H1 (cell line): ENCODE results near the gene FABP7. TPM values are rescaled to one million over a fixed set of nuclear protein-coding genes. Genes with fewer than 3 reads are reported as not detected.

Experiments used
- CTCF ChIA-PET: fragments of 300-600 bp; sonication (Branson Sonifier 250); formaldehyde crosslinking; loops from one replicate; lab custom pipeline; 2021; ENCODE audit not compliant: partially characterized antibody; lab: Charles Lee
- POLR2A ChIA-PET: fragments of 300-600 bp; sonication (Branson Sonifier 250); formaldehyde crosslinking; loops from one replicate; lab custom pipeline; 2021; ENCODE audit warnings: inconsistent platforms; ENCODE audit not compliant: partially characterized antibody; lab: Charles Lee
- DNase-seq, 2 experiments: peaks; one replicate each; pipeline versions ENCODE4 v3.0.0 to v3.0.0-alpha.2; 2010 to 2022; ENCODE audit warnings: low spot score in 2 of 2, low read depth in 1 of 2, mixed read lengths in 1 of 2
- FAIRE-seq: peaks from 2 replicates; lab custom pipeline; 2011; peaks lifted over from hg19 to GRCh38; lab: Jason Lieb, UNC
- H2AFZ ChIP-seq: 2 replicates; pipeline ENCODE4 v1.8.1; 2012; ENCODE audit warnings: low read length, inconsistent platforms
- H2AK5ac ChIP-seq: 2 replicates; pipeline ENCODE4 v1.6.1; 2013; ENCODE audit warnings: low read depth, low read length
- H2BK120ac ChIP-seq: replicated peaks from 2 replicates; pipeline ENCODE3; 2013; ENCODE audit warnings: low read depth, low read length, inconsistent platforms
- H2BK12ac ChIP-seq: 2 replicates; pipeline ENCODE4 v1.6.1; 2013; ENCODE audit warnings: low read depth, low read length
- H2BK15ac ChIP-seq: 2 replicates; pipeline ENCODE4 v1.6.1; 2013; ENCODE audit warnings: low read length
- H2BK20ac ChIP-seq: 2 replicates; pipeline ENCODE4 v1.6.1; 2013; ENCODE audit warnings: low read length
- H2BK5ac ChIP-seq: 2 replicates; pipeline ENCODE4 v1.6.1; 2013; ENCODE audit warnings: low read depth, low read length
- H3K14ac ChIP-seq: 2 replicates; pipeline ENCODE4 v1.6.1; 2013; ENCODE audit warnings: inconsistent platforms; ENCODE audit not compliant: insufficient read length
- H3K18ac ChIP-seq: 2 replicates; pipeline ENCODE4 v1.6.1; 2013; ENCODE audit warnings: low read length; ENCODE audit errors: extremely low read depth
- H3K23ac ChIP-seq: 2 replicates; pipeline ENCODE4 v1.6.1; 2013; ENCODE audit warnings: inconsistent platforms; ENCODE audit not compliant: insufficient read length
- H3K23me2 ChIP-seq: 2 replicates; pipeline ENCODE4 v1.6.1; 2013; ENCODE audit warnings: low read depth, low read length
- H3K27ac ChIP-seq: 2 replicates; pipeline ENCODE4 v1.6.1; 2011; ENCODE audit warnings: low read depth, low read length, inconsistent platforms
- H3K27me3 ChIP-seq, 4 experiments: replicated peaks in 1 of 4; 1 replicate in 1 of 4; 2 replicates in 3 of 4; pipeline versions ENCODE4 v1.6.1 to v1.8.1; 2011 to 2013; ENCODE audit warnings: low read length in 3 of 4, mild to moderate bottlenecking in 3 of 4, inconsistent platforms in 2 of 4, mixed read lengths in 2 of 4, moderate library complexity in 1 of 4; ENCODE audit not compliant: control insufficient read depth in 3 of 4, insufficient read depth in 3 of 4; ENCODE audit errors: extremely low read depth in 1 of 4
- H3K36me3 ChIP-seq, 4 experiments: 2 replicates each; pipeline versions ENCODE4 v1.6.1 to v1.8.1; 2011 to 2013; ENCODE audit warnings: mild to moderate bottlenecking in 4 of 4, low read length in 3 of 4, moderate library complexity in 2 of 4, control low read depth in 1 of 4, inconsistent platforms in 1 of 4; ENCODE audit not compliant: insufficient read depth in 4 of 4, control insufficient read depth in 2 of 4
- H3K4ac ChIP-seq: replicated peaks from 2 replicates; pipeline ENCODE3; 2013; ENCODE audit warnings: low read length, low read depth, mixed read lengths, inconsistent platforms; ENCODE audit not compliant: insufficient read length
- H3K4me1 ChIP-seq, 4 experiments: replicated peaks in 1 of 4; 1 replicate in 1 of 4; 2 replicates in 3 of 4; pipeline versions ENCODE4 v1.6.1 to v1.8.1; 2011 to 2013; ENCODE audit warnings: low read length in 3 of 4, inconsistent platforms in 2 of 4, mixed read lengths in 1 of 4; ENCODE audit not compliant: insufficient read depth in 4 of 4, control insufficient read depth in 3 of 4
- H3K4me2 ChIP-seq, 2 experiments: 2 replicates each; pipeline versions ENCODE4 v1.6.1 to v1.8.1; 2011 to 2013; ENCODE audit warnings: low read depth in 2 of 2, low read length in 2 of 2, control low read depth in 1 of 2, inconsistent platforms in 1 of 2, mild to moderate bottlenecking in 1 of 2; ENCODE audit not compliant: insufficient read depth in 1 of 2
- H3K4me3 ChIP-seq, 4 experiments: fragments of 200-600, 300-600 bp in 1 of 4; sonication (generic), shearing (Covaris generic), sonication (Bioruptor Twin) in 1 of 4; 2 replicates each; pipeline versions ENCODE4 v1.5.1 to v1.8.1; 2011 to 2016; ENCODE audit warnings: low read length in 4 of 4, low read depth in 3 of 4, control low read depth in 2 of 4, inconsistent platforms in 2 of 4, mild to moderate bottlenecking in 2 of 4, mixed read lengths in 1 of 4, moderate library complexity in 1 of 4; ENCODE audit not compliant: insufficient read depth in 2 of 4; ENCODE audit errors: extremely low read depth in 1 of 4
- H3K56ac ChIP-seq: replicated peaks from 2 replicates; pipeline ENCODE3; 2013; ENCODE audit warnings: low read depth, mild to moderate bottlenecking, mixed read lengths, low read length, inconsistent platforms; ENCODE audit not compliant: insufficient read length
- H3K79me1 ChIP-seq: 2 replicates; pipeline ENCODE4 v1.6.1; 2013; ENCODE audit warnings: low read depth, low read length, control low read depth
- H3K79me2 ChIP-seq, 2 experiments: 2 replicates each; pipeline versions ENCODE4 v1.6.1 to v1.8.1; 2012 to 2013; ENCODE audit warnings: low read length in 2 of 2, mild to moderate bottlenecking in 2 of 2, inconsistent platforms in 1 of 2; ENCODE audit not compliant: insufficient read depth in 2 of 2, control insufficient read depth in 1 of 2
- H3K9ac ChIP-seq, 4 experiments: replicated peaks in 1 of 4; 1 replicate in 1 of 4; 2 replicates in 3 of 4; pipeline versions ENCODE4 v1.6.1 to v1.8.1; 2011 to 2013; ENCODE audit warnings: low read depth in 3 of 4, low read length in 3 of 4, control low read depth in 2 of 4, mild to moderate bottlenecking in 2 of 4, moderate library complexity in 2 of 4, inconsistent platforms in 1 of 4; ENCODE audit errors: extremely low read depth in 1 of 4
- H3K9me3 ChIP-seq, 2 experiments: 2 replicates each; pipeline versions ENCODE4 v1.6.1 to v1.8.1; 2012 to 2013; ENCODE audit warnings: mild to moderate bottlenecking in 2 of 2, moderate library complexity in 2 of 2, control low read depth in 1 of 2, inconsistent platforms in 1 of 2, low read depth in 1 of 2, low read length in 1 of 2, mixed read lengths in 1 of 2; ENCODE audit not compliant: insufficient read depth in 2 of 2
- H4K20me1 ChIP-seq, 2 experiments: replicated peaks in 1 of 2; 2 replicates each; pipeline versions ENCODE3 to v1.8.1; 2011 to 2013; ENCODE audit warnings: inconsistent platforms in 2 of 2, low read length in 2 of 2, mild to moderate bottlenecking in 1 of 2; ENCODE audit not compliant: insufficient read depth in 2 of 2, control insufficient read depth in 1 of 2
- H4K5ac ChIP-seq: 2 replicates; pipeline ENCODE4 v1.6.1; 2013; ENCODE audit warnings: low read length, low read depth, mixed read lengths, inconsistent platforms; ENCODE audit not compliant: insufficient read length
- H4K8ac ChIP-seq: 2 replicates; pipeline ENCODE4 v1.8.0; 2013; ENCODE audit warnings: mild to moderate bottlenecking, moderate library complexity, low read length, inconsistent platforms; ENCODE audit not compliant: insufficient read depth; ENCODE audit errors: extremely low read depth
- H4K91ac ChIP-seq: replicated peaks from 2 replicates; pipeline ENCODE3; 2013; ENCODE audit warnings: low read length, mixed read lengths, inconsistent platforms; ENCODE audit not compliant: insufficient read length
- BRCA1 ChIP-seq: IDR thresholded peaks from 2 replicates; pipeline ENCODE4 v1.6.1; 2012; ENCODE audit warnings: low read depth, low read length, improper control_type of control experiment
- CBX5 ChIP-seq: fragments of 300-800, 300-1000 bp; sonication (generic); IDR thresholded peaks from 2 replicates; pipeline ENCODE4 v1.7.1; 2016; ENCODE audit warnings: antibody characterized with exemption, low read length, low read depth
- GABPA ChIP-seq: IDR thresholded peaks from 2 replicates; pipeline ENCODE4 v1.6.1; 2011; ENCODE audit warnings: mild to moderate bottlenecking, low read length, moderate library complexity, borderline replicate concordance; ENCODE audit not compliant: insufficient read depth
- TEAD4 ChIP-seq: IDR thresholded peaks from 2 replicates; pipeline ENCODE4 v1.6.1; 2012; ENCODE audit warnings: low read depth, low read length, inconsistent platforms, mixed read lengths
- YY1 ChIP-seq: IDR thresholded peaks from 2 replicates; pipeline ENCODE4 v1.6.1; 2011; ENCODE audit warnings: low read depth, mild to moderate bottlenecking, low read length
- ZNF274 ChIP-seq: IDR thresholded peaks from 2 replicates; pipeline ENCODE4 v1.7.0; 2012; ENCODE audit warnings: low read length, borderline replicate concordance; ENCODE audit errors: extremely low read depth
- WGBS, 2 experiments: shearing (Covaris generic) in 1 of 2; methylation state at CpG; one replicate each; pipeline versions ENCODE4 v1.1.6 to v1.1.7; 2013 to 2015; ENCODE audit warnings: low lambda C conversion rate in 2 of 2, mixed read lengths in 2 of 2, inconsistent platforms in 1 of 2, low coverage in 1 of 2, missing lambda C conversion rate in 1 of 2; ENCODE audit not compliant: insufficient replicate concordance in 2 of 2, insufficient coverage in 1 of 2, insufficient read length in 1 of 2; ENCODE audit errors: extremely low coverage in 1 of 2, missing lambda C conversion rate in 1 of 2; 5-methylcytosine and 5-hydroxymethylcytosine counted together
- polyA plus RNA-seq, 7 experiments: library from polyadenylated mRNA; depleted of rRNA in 3 of 7; stranded (reverse) in 5 of 7; unstranded in 2 of 7; fragments of >200 nt in 5 of 7; fragments of 200-250 nt in 2 of 7; gene quantifications; 1 replicate in 5 of 7; 2 replicates in 1 of 7; 4 replicates in 1 of 7; pipeline versions ENCODE4 v1.2.1 to v1.2.3, GENCODE V29; 2011 to 2013; ENCODE audit warnings: missing spikeins in 2 of 7, mixed read lengths in 2 of 7
- total RNA-seq: library from RNA; stranded (reverse); fragmentation: NEBNext Ultra II Directional; extraction: Animal tissue kit (Norgen Biotek cat#: 25700); gene quantifications from 2 replicates; pipeline ENCODE4 v1.2.1, GENCODE V29; 2021

Gene FABP7
- total and polyA plus RNA-seq, 2 of the 8 experiments (the other 6 are each of a cell fraction or from before 2014, with no cell fraction given) = 10.6 to 13.1 TPM

DNA sequence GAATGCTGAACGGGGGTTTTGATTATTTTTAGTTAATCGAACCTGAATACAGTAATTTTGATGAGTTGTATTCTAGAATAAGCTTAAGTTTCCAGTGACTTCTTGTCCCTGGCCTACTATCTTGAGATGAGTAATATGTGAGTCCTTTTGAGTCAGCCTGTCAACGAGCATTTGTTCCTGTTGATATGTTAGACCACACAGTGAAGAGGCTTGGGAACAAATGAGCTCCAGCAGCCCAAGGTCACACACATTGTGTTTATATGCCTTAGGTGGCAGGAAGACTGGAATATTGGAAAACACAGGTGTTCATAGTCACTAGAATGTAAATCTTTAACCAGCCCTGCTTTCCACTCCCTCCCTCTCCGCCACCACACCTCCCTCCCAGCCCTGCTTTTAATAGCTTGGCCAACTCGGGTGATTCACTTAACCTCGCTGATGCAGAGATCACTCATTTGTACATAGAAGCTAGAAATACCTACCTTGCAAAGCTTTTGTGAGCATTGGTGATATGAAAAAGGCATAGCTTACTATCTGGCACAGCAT is 18.7 kb downstream of the FABP7 start:
- H3K18ac ChIP-seq = no peak overlapping the region
- no peak for FAIRE-seq
- no peak overlapping the region for H4K91ac ChIP-seq
- no peaks in the 10 kb centered on the region for H3K9me3 ChIP-seq
- H4K20me1 ChIP-seq = no peaks in the 10 kb centered on the region
- H4K5ac ChIP-seq = no peak overlapping the region
- no peak overlapping the region for H3K4ac ChIP-seq
- no peak overlapping the region for H2BK120ac ChIP-seq
- H3K36me3 ChIP-seq = no peaks in the 10 kb centered on the region; a peak in 1 of 8 replicates
- H2BK15ac ChIP-seq = no peak overlapping the region
- no peak overlapping the region for H3K4me2 ChIP-seq
- no peak overlapping the region for H3K4me3 ChIP-seq
- ChIA-PET POLR2A (interaction anchor here (1.6 kb wide), 1 partner anchor 9 kb away, joined by 6 read pairs; the partner anchor contains the start of gene SMPDL3A), CTCF (interaction anchor here (1.2 to 5.0 kb wide), 8 partner anchors 8 to 70 kb away, joined by 3 to 26 read pairs (median 4); partner anchors contain the start of gene SMPDL3A)
- H3K27ac ChIP-seq = no peak overlapping the region
- no peak overlapping the region for H2AFZ ChIP-seq
- no peaks in the 10 kb centered on the region for H3K79me2 ChIP-seq
- H3K27me3 ChIP-seq = no peaks in the 10 kb centered on the region
- H2BK5ac ChIP-seq = no peak overlapping the region
- no peak overlapping the region for H3K9ac ChIP-seq
- DNase-seq = no peak
- no peak overlapping the region for H2BK12ac ChIP-seq
- H2BK20ac ChIP-seq = no peak overlapping the region
- 92% methylated on average over 6 of the region's 6 CpGs; no CpG with 5 or more reads in 1 of the 2 experiments for WGBS, 2 experiments
- H3K79me1 ChIP-seq = no peaks in the 10 kb centered on the region
- no peak overlapping the region for H4K8ac ChIP-seq
- no peaks in the 10 kb centered on the region for H3K4me1 ChIP-seq
- no peak overlapping the region for H2AK5ac ChIP-seq
- H3K14ac ChIP-seq = no peak overlapping the region
- H3K23me2 ChIP-seq = no peaks in the 10 kb centered on the region
- H3K56ac ChIP-seq = no peak overlapping the region
- H3K23ac ChIP-seq = no peak overlapping the region
- TF ChIP-seq ZNF274 = no peak
- TF ChIP-seq CBX5 = no peak
- no peak for TF ChIP-seq YY1
- no peak for TF ChIP-seq BRCA1
- TF ChIP-seq GABPA = no peak
- TF ChIP-seq TEAD4 = no peak
